SIG-M5 treated with dmso at 0.1 percent for 504 hours (cell line): Measurements from ENCODE around the gene LTK.
"Not testable (repeated sequence)": the region's sequence is repeated elsewhere in the genome, so short reads cannot be mapped to it uniquely, and the experiment has no call there.

Experiments used
- DNase-seq: peaks from one replicate; lab custom pipeline; 2025; ENCODE audit not compliant: unreplicated experiment; lab: John Stamatoyannopoulos, UW

LTK gene

GRCh38 chr15:41480396-41481140, 33.1 kb downstream of the LTK start:
- no peak for DNase-seq

GRCh38 chr15:41476416-41477048, 37.1 kb downstream of the LTK start:
- no peak for DNase-seq

- DNase-seq = peak; percentile 16
Observed at GRCh38 chr15:41474941-41475340, 38.7 kb downstream of the LTK start.

GRCh38 chr15:41474436-41474835, 39.2 kb downstream of the LTK start:
- DNase-seq = no peak

GRCh38 chr15:41473418-41473817, 40.2 kb downstream of the LTK start:
- no peak for DNase-seq

- not testable (repeated sequence) for DNase-seq
Observed at GRCh38 chr15:41469644-41470043, 44.0 kb downstream of the LTK start.

- DNase-seq = no peak
Observed at GRCh38 chr15:41466711-41467110, 46.9 kb downstream of the LTK start.

GRCh38 chr15:41465822-41466421, 47.7 kb downstream of the LTK start:
- peak; percentile 43 for DNase-seq

GRCh38 chr15:41464889-41465580, 48.6 kb downstream of the LTK start:
- DNase-seq = no peak

- DNase-seq = peak; percentile 8
Observed at GRCh38 chr15:41462084-41462795, 51.4 kb downstream of the LTK start.
